Endothelial cell of umbilical vein (primary cell): Measurements from ENCODE around the gene ZNF20. TPM values are rescaled to one million over a fixed set of nuclear protein-coding genes. Genes with fewer than 3 reads are reported as not detected.
A peak's percentile ranks its signal among the peaks of the same experiment; 100 is the strongest.

Source experiments
- BruUV-seq: library from RNA; stranded (reverse); fragments of 400-500 nt; replicated peaks from 2 replicates; lab custom pipeline; 2021; lab: Mats Ljungman, UMichigan
- CTCF ChIA-PET: fragments of 300-600, 350-600 bp; sonication (Branson Sonifier 250); formaldehyde crosslinking; loops from one replicate; lab custom pipeline; 2021; ENCODE audit warnings: antibody characterized with exemption, inconsistent platforms; lab: Charles Lee
- POLR2A ChIA-PET: fragments of 300-600, 350-600 bp; sonication (Branson Sonifier 250); formaldehyde crosslinking; loops from one replicate; lab custom pipeline; 2021; ENCODE audit warnings: antibody characterized with exemption, inconsistent platforms; lab: Charles Lee
- DNase-seq: peaks from one replicate; pipeline ENCODE4 v3.0.0-alpha.2; 2011; ENCODE audit warnings: low read depth, low spot score
- FAIRE-seq: peaks from 2 replicates; lab custom pipeline; 2011; peaks lifted over from hg19 to GRCh38; lab: Jason Lieb, UNC
- H2AFZ ChIP-seq: 2 replicates; pipeline ENCODE4 v1.6.0; 2012; ENCODE audit warnings: low read depth, low read length, control low read depth, inconsistent platforms
- H3K27ac ChIP-seq: 2 replicates; pipeline ENCODE4 v1.5.1; 2011; ENCODE audit warnings: low read depth, mild to moderate bottlenecking, control low read depth, low read length, moderate library complexity; ENCODE audit not compliant: insufficient read depth
- H3K27me3 ChIP-seq, 2 experiments: 2 replicates each; pipeline versions ENCODE4 v1.6.0 to v1.6.1; 2011; ENCODE audit warnings: low read length in 2 of 2, mixed read lengths in 1 of 2; ENCODE audit not compliant: control insufficient read depth in 2 of 2, insufficient read depth in 2 of 2
- H3K36me3 ChIP-seq, 2 experiments: 2 replicates in 1 of 2; 3 replicates in 1 of 2; pipeline ENCODE4 v1.5.1; 2011; ENCODE audit warnings: low read length in 2 of 2, mild to moderate bottlenecking in 1 of 2, moderate library complexity in 1 of 2; ENCODE audit not compliant: control insufficient read depth in 2 of 2, insufficient read depth in 2 of 2; ENCODE audit errors: extremely low read depth in 1 of 2
- H3K4me1 ChIP-seq: 3 replicates; pipeline ENCODE4 v1.5.1; 2011; ENCODE audit warnings: mild to moderate bottlenecking, low read length; ENCODE audit not compliant: control insufficient read depth, insufficient read depth; ENCODE audit errors: extremely low read depth
- H3K4me2 ChIP-seq: 2 replicates; pipeline ENCODE4 v1.6.1; 2011; ENCODE audit warnings: low read length, control low read depth, mixed read lengths; ENCODE audit not compliant: insufficient read depth
- H3K4me3 ChIP-seq, 3 experiments: fragments of 200-600 bp in 1 of 3; sonication (generic), shearing (Covaris generic) in 1 of 3; replicated peaks in 1 of 3; 2 replicates each; pipeline ENCODE4 v1.5.1; 2011 to 2016; ENCODE audit warnings: control low read depth in 3 of 3, low read length in 3 of 3, mild to moderate bottlenecking in 2 of 3, inconsistent platforms in 1 of 3, low read depth in 1 of 3, moderate library complexity in 1 of 3; ENCODE audit not compliant: insufficient read depth in 1 of 3
- H3K79me2 ChIP-seq: 2 replicates; pipeline ENCODE4 v1.6.0; 2012; ENCODE audit warnings: low read length, inconsistent platforms; ENCODE audit not compliant: control insufficient read depth, insufficient read depth
- H3K9ac ChIP-seq: replicated peaks from 2 replicates; pipeline ENCODE3; 2011; ENCODE audit warnings: low read length, control low read depth; ENCODE audit not compliant: insufficient read depth; ENCODE audit errors: extremely low read depth
- H3K9me1 ChIP-seq: replicated peaks from 3 replicates; pipeline ENCODE4 v1.6.0; 2011; ENCODE audit warnings: mild to moderate bottlenecking, low read length; ENCODE audit not compliant: control insufficient read depth, insufficient read depth; ENCODE audit errors: extremely low read depth
- H3K9me3 ChIP-seq: replicated peaks from 2 replicates; pipeline ENCODE4 v1.5.1; 2012; ENCODE audit warnings: low read length, inconsistent platforms; ENCODE audit not compliant: control insufficient read depth, insufficient read depth
- H4K20me1 ChIP-seq: replicated peaks from 2 replicates; pipeline ENCODE3; 2011; ENCODE audit warnings: mild to moderate bottlenecking, low read length; ENCODE audit not compliant: control insufficient read depth, insufficient read depth; ENCODE audit errors: extremely low read depth
- CTCF ChIP-seq, 2 donors: IDR thresholded peaks; 1 replicate in 1 of 2; 2 replicates in 1 of 2; pipeline ENCODE4 v1.5.1; 2011; ENCODE audit warnings: low read length in 2 of 2, mild to moderate bottlenecking in 2 of 2, moderate library complexity in 2 of 2, control low read depth in 1 of 2, inconsistent platforms in 1 of 2, low read depth in 1 of 2; ENCODE audit not compliant: insufficient read depth in 1 of 2; ENCODE audit errors: extremely low read depth in 1 of 2
- EZH2 ChIP-seq: IDR thresholded peaks from 2 replicates; pipeline ENCODE4 v1.6.1; 2012; ENCODE audit warnings: borderline replicate concordance, low read depth, mild to moderate bottlenecking, moderate library complexity, low read length, inconsistent platforms; ENCODE audit not compliant: severe bottlenecking
- FOS ChIP-seq: IDR thresholded peaks from 2 replicates; pipeline ENCODE4 v1.6.1; 2011; ENCODE audit warnings: mild to moderate bottlenecking, low read length, moderate library complexity, borderline replicate concordance; ENCODE audit not compliant: insufficient read depth
- GATA2 ChIP-seq: IDR thresholded peaks from 2 replicates; pipeline ENCODE4 v1.7.0; 2011; ENCODE audit warnings: low read depth, mild to moderate bottlenecking, moderate library complexity, mixed read lengths, low read length; ENCODE audit not compliant: insufficient read length, insufficient read depth
- JUN ChIP-seq: IDR thresholded peaks from 2 replicates; pipeline ENCODE4 v1.6.1; 2011; ENCODE audit warnings: borderline replicate concordance, low read depth; ENCODE audit not compliant: insufficient read length, insufficient read depth
- MAX ChIP-seq: IDR thresholded peaks from 2 replicates; pipeline ENCODE4 v1.6.1; 2011; ENCODE audit not compliant: insufficient read depth, insufficient read length
- MYC ChIP-seq: IDR thresholded peaks from one replicate; pipeline ENCODE4 v1.6.1; 2011; ENCODE audit warnings: mild to moderate bottlenecking, low read depth, low read length
- POLR2A ChIP-seq: IDR thresholded peaks from 2 replicates; pipeline ENCODE4 v1.6.1; 2012; ENCODE audit warnings: low read depth, mild to moderate bottlenecking, control low read depth, low read length
- POLR2AphosphoS5 ChIP-seq: IDR thresholded peaks from 2 replicates; pipeline ENCODE4 v1.6.1; 2012; ENCODE audit warnings: low read depth, mild to moderate bottlenecking, control low read depth, low read length, moderate library complexity; ENCODE audit not compliant: insufficient read depth
- dilution Hi-C: fragments of 300-500 bp; cut with MboI; formaldehyde crosslinking; loops from one replicate; pipeline ENCODE4 v1.15.0; 2019; ENCODE audit warnings: low sequenced_read_pairs; ENCODE audit not compliant: extremely low pct_ligation_motif_present
- intact Hi-C: fragments of 100-400 bp; cut with micrococcal nuclease; formaldehyde crosslinking; loops from one replicate; pipeline ENCODE4 v1.10.0; 2022
- polyA plus RNA-seq, 4 experiments: library from polyadenylated mRNA; depleted of rRNA in 3 of 4; stranded (reverse) in 3 of 4; unstranded in 1 of 4; fragments of >200 nt; gene quantifications; 2 replicates each; pipeline versions ENCODE4 v1.2.1 to v1.2.3, GENCODE V29; 2011 to 2012; ENCODE audit warnings: missing spikeins in 1 of 4
- total RNA-seq: library from RNA; stranded (reverse); gene quantifications from 2 replicates; pipeline ENCODE4 v1.2.3, GENCODE V29; 2021

ZNF20 gene
- total and polyA plus RNA-seq, 2 donors (not counting 3 experiments of a cell fraction or from before 2014, with no cell fraction given): 0.35 TPM

DNA sequence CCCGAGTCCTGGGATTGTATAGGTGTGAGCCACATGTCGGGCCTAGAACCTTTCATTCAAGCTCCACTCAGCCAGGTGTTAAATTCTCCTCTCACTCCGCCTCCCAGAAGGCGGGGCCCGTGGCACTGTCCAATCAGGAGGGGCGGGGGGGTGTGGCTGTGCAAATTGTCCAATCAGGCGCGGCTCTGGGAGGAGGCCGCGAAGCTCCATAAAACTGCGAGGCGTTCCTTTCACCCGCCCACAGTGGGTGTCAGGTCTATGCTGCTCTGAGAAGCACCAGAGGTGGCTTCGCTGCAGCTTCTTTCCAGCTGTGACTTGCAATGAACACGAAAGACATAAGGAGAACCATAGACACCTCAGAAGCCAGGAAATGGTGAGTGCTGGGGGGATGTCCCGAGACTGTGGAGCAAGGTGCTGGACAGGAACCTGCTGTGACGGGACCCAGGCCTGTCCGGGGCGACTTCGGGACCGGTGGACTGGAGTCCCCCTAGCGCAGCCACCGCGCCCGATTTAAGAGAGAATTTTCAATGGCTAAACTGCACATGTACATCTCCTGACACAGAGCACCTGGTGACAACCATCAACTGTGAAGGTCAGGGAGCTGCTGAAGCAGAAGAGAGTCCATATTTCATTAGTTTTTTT lies 19.7 kb upstream of the ZNF20 start:
- no peak for DNase-seq
- intact Hi-C loops: loop anchor here (5.0 kb wide), 1 partner anchor 507 kb away; the partner anchor contains the start of genes MAN2B1 and WDR83
- POLR2A ChIA-PET: interaction anchor here (0.6 kb wide), 1 partner anchor 333 kb away, joined by 3 read pairs; no protein-coding TSS in a partner anchor

DNA sequence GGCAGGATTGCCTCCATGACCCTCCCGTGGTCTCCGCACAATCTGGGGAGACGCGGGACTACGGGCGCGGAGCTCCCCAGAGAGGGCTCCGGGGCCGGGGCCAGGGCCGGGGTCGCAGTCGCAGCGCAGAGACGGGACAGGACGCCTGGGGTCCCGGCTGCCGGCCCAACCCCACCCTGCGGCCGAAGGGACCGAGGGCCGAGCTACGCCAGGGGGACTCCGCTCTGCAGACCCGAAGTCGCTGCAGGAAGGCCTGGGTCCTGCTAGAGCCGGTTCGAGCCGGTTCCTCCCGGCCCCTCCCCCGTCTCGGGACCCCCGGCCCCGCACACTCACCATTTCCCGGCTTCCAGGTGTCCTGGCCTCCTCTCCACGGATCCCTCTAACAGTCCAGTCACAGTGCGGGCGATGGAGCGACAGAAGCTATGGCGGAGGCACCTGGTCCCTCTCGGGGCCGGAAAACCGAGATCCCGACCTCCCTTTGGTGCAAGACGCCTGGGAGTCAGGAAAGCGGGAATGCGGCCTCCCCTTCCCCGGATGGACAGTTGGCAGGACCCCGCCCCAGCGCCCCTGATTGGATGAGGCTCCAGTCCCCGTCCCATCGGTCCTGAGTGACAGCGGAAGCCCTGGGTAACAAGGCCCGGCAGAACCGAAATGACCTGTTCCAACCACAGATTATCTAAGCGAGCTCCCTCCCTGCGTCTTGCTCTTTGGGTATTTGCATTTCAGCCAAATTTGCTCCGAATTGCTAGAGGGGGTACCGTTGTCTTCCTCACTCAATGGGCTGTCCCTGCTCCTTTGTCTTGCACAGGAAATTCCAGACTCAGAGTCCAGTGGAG lies 16.3 kb upstream of the ZNF20 start, which contains the start of gene ZNF625:
Gene ZNF625 (minus strand): TSS at position 512 of the 836 bp plus-strand sequence. CDS start 176 bp downstream, at position 336.
- Histone ChIP-seq H3K79me2 (peaks cover 9% of the 10 kb centered on the region), H3K4me1 (peaks cover 10% of the 10 kb centered on the region), H3K9ac (peak within 1 kb of the TSS; percentile 56), H3K36me3 (no peaks in the 10 kb centered on the region), H3K4me2 (peak within 1 kb of the TSS; percentile 73), H4K20me1 (no peaks in the 10 kb centered on the region), H2AFZ (peak within 1 kb of the TSS; percentile 100), H3K27ac (peak within 1 kb of the TSS; percentile 52), H3K9me1 (no peaks in the 10 kb centered on the region), H3K27me3 (no peaks in the 10 kb centered on the region), H3K4me3 (peak within 1 kb of the TSS; percentile 80 to 97 (median 87)), H3K9me3 (no peaks in the 10 kb centered on the region)
- CTCF ChIA-PET: interaction anchor here (0.5 to 1.3 kb wide), 3 partner anchors 16 to 386 kb away, joined by 3 to 8 read pairs (median 3); partner anchors contain the start of gene ZNF20
- intact Hi-C loops: no loop called here
- dilution Hi-C loops: no loop called here
- POLR2A ChIA-PET: no interaction called here
- FAIRE-seq (peak; percentile 88), DNase-seq (peak; percentile 75)
- TSS peak; percentile 17 for BruUV-seq
- TF ChIP-seq MYC (no peak), JUN (no peak), FOS (no peak), POLR2AphosphoS5 (peak; percentile 68), POLR2A (peak; percentile 83), CTCF (IDR thresholded peaks at IDR 0.05; ENCODE audit: extremely low read depth in 1 of 2, insufficient read depth in 1 of 2, low read depth in 1 of 2, low read length in 2 of 2) (no peak), MAX (no peak), GATA2 (no peak), EZH2 (no peak)

More for the DNA sequence above, 19.7 kb upstream of the ZNF20 start:
- Histone ChIP-seq H4K20me1 (no peaks in the 10 kb centered on the region), H3K4me1 (peaks cover 19% of the 10 kb centered on the region), H3K27ac (no peak overlapping the region), H3K36me3 (no peaks in the 10 kb centered on the region), H3K9me3 (no peaks in the 10 kb centered on the region), H3K9ac (no peak overlapping the region), H2AFZ (no peak overlapping the region), H3K9me1 (no peaks in the 10 kb centered on the region), H3K79me2 (peaks cover 6% of the 10 kb centered on the region), H3K27me3 (no peaks in the 10 kb centered on the region), H3K4me3 (no peak overlapping the region), H3K4me2 (no peak overlapping the region)
- no peak for FAIRE-seq
- CTCF ChIA-PET: no interaction called here
- no TSS peak for BruUV-seq
- no peak for TF ChIP-seq GATA2
- dilution Hi-C loops: no loop called here
